ENCODE measurements around the gene SSBP3. TPM values are rescaled to one million over a fixed set of nuclear protein-coding genes. Genes with fewer than 3 reads are reported as not detected.
"Not testable (repeated sequence)": the region's sequence is repeated elsewhere in the genome, so short reads cannot be mapped to it uniquely, and the experiment has no call there.

Gene SSBP3
- total RNA-seq, 1 donor from 2014 or later = 34.7 TPM

DNA sequence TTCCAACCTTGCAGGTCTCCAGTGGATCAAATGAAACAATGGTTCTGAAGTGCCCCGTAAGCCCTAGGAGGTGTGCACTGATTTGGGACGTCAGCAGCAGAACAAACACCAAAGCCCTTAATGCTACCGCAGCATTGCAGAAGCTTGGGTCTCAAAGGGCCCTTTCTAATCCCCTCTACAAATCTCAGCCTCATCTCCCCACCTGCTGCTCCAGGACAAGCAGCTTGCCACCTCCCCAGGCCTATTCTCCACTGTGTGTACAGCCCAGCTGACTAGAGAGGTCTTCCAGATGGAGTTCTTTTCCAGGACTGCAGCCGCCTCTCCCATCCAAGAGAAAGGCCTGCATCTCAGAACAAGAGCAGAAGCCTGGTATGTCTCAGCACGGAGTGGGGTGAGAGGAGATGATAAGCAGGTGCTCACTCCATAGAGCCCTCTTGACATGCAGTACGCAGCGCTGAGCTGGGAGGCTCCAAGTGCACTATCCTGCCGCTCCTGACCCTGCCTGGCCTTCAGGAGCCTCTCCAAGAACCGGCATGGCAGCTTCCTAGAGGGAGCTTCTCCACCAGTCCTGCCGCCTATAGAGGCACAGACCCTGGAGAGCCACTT lies 160.0 kb downstream of the SSBP3 start:
- no peak for DNase-seq (ENCODE audit: low spot score)

DNA sequence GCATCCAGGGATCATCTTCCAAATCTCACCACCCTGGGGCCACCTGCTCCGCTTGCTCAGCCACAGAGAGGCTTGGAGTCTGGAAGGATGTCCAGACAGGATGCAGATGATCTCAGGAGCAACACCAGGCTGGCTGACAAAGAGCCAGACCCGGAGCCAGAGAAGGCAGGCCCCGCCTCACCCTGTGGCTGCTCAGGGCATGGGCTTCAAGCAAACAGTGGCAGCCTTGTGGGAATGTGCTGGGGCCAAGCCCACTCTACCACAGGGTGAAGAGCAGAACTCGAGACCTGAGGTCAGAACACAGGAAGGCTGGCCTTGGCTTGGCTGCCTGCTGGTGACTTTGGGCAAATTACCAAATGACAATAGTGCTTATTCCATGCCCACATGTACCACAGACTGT lies 160.7 kb downstream of the SSBP3 start:
- no peak for DNase-seq (ENCODE audit: low spot score)

DNA sequence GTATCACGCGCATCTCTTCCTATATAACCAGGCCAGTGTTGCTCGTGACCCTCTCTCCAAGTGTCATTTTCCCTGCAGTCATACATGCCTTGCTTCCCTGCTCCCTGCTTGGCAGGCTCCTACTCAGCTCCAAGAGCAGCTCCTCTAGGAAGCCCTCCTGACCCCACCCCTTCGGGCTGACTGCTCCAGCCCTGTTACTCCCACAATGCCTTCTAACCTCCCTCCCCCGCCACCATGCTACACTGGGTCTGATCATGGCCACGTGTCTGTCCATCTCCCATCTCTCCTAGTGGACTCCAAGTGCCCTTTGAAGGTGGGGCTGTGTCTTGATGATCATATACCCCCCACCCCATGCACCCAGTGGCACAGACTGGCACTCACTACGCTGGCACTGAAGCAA lies 161.5 kb downstream of the SSBP3 start:
- DNase-seq (ENCODE audit: low spot score) = no peak

DNA sequence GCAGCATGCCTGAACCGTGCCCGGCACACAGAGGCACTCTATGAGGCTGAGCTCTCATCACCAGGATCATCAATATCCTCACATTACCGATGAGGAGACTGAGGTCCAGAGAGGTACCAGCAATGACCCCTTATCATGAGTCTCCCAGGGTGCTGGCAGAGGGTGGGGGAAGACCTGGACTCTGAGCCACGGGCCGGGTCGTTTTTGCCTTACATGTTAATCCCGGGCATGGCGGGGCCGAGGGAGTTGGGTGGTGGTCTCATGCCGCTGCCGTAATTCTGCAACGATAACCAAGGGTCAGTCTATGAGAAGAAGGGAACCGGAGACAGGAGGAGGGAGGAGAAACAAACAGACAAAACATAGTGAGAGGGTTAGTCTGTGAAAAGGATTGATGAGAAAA lies 163.2 kb downstream of the SSBP3 start:
- DNase-seq (ENCODE audit: low spot score) = no peak

DNA sequence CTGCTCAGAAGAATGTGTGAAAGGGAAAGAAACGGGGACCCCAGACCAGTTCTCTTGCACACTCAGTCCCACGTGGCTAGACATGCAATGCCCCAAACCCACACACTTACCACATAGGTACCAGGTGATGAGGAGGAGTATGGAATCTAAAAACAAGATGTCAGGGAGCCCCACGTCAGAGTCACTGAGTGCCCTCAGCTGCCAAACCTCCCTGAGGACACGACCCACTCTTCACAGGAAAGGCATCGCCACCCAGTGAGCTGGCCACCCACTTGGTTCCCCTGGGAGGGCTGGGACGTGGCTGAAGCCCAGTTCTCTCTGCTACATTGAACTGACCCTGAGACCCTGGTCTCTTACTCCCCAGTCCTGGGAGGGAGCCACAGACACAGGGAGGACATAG lies 164.8 kb downstream of the SSBP3 start:
- no peak for DNase-seq (ENCODE audit: low spot score)

DNA sequence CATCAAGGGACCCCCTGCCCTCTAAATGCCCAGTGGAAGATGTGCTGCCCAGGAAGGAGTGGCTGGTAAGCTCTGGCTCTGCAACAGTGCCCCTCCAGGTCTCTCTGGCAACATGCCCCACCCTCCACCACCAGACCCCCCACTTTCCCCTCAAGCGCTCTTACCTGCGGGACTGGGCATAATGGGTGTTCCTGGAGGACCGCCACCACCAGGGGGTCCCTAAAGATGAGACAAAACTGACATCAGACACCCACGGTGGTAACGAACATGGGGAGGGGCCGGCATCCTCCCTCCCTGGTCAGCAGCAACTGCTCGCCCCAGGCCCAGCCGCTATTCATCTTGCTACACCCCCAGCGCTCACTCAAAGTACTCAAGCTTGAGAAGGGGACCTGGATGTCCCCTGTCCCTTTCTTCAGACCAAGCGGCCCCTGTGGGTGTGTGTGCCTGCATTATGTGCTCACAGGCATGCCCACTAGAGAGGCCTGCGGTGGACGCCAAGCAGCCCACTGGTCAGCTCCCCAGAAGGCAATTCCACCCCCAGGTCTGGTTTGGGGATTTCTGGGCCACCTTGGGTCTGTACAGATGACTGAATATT lies 165.4 kb downstream of the SSBP3 start:
- no peak for DNase-seq (ENCODE audit: low spot score)

DNA sequence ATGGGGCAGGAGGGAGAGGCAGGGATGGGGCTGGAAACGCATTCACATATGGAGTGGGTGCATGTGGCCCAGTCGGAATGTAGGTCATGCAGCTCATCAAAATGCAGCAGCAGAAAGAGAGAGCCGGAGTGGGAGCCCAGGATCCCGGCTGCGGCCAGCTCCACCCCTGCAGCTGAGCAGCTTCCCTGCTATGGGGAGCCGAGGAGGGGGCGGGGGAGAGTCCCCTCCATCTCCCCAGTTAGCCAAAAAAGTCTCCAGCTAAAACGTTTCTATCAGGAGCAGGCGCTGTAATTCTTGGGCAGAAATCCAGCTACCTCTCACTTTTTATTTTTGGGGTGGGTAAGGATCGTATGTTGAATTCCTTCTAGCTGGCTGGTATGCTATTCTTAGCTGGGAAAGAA lies 166.6 kb downstream of the SSBP3 start:
- DNase-seq (ENCODE audit: low spot score) = no peak

DNA sequence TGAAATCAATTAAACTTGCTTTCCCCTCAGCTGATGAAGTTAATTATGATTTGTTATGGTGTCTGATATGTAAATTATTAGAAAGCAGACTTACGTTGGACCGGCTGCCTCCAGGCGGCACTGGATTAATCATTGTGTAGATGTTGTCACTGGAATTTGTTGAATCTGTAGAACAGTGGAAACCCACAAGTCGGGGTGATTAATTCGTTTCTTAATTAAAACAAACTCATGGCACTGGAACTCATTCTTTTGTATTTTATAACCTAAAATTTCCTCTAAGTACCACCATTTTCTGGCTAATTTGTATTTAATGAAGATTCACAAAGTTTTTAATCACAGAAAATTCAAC lies 167.2 kb downstream of the SSBP3 start:
- no peak for DNase-seq (ENCODE audit: low spot score)

DNA sequence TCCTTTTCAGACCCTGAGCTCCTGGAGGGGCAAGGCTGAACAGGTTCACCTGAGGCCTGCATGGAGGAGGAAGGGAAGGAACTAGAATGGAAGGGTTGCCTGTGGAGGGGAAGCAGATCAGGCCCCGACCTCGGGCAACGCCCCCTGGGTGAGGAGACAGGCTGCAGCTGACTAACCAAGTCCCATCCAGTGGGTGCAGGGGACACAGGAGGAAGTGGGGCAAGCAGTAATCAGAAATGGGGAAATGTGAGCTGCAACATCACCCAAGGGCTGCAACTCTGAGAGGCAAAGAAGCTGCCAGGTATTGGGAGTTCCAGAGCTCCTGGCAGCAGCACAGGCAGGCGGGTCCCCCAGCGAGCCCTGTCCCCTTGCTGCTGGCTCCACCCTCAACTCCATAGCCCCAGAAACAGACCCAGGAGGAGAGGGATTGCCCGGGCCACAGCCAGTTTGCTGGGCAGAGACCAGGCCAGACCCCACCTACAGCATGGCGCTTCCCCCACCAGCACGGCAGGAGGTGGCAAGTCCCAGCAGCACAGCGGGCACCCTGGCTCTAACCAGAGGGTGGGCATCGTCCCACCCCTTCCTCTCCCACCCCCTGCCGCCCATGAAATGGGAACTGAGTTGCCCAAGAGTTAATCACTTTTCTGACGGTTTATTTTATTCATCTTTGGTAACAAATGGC lies 167.7 kb downstream of the SSBP3 start:
- no peak for DNase-seq (ENCODE audit: low spot score)

DNA sequence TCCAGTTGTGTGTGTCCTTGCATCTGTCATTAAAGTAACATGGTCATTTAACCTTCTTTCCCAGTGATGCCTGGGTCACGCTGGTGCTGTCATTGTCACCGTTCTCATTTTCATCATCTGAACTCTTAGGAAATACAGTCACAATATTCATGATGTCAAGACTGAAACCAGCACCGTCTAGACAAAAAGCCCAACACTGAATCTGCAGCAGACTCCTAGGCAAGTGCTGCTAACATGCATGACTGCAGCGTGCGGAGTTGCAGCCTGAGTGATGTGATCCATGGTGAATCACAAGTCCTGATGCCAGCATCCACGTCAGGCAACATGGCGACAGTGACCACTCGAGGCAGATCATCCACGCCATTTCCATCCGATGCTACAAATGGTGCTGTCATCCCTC lies 168.6 kb downstream of the SSBP3 start:
- DNase-seq (ENCODE audit: low spot score) = no peak

DNA sequence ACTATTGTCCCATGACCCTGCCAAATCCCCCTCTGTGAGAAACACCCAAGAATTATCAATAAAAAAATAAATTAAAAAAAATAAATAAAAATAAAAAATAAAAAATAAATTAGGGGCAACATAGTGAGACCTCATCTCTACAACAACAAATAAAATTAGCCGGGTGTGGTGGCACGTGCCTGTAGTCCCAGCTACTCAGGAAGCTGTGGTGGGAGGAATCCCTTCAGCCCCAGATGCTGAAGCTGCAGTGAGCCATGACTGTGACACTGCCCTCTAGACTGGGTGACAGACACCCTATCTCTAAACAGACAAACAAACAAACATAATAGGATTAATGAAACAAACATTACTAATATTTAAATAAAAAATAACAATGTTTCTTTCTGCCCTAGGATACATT lies 171.9 kb downstream of the SSBP3 start:
- no peak for DNase-seq (ENCODE audit: low spot score)

DNA sequence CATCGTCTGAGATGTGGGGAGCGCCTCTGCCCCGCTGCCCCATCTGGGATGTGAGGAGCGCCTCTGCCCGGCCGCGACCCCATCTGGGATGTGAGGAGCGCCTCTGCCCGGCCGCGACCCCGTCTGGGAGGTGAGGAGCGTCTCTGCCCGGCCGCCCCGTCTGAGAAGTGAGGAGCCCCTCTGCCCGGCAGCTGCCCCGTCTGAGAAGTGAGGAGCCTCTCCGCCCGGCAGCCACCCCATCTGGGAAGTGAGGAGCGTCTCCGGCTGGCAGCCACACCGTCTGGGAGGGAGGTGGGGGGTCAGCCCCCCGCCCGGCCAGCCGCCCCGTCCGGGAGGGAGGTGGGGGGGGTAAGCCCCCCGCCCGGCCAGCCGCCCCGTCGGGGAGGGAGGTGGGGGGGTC lies 173.0 kb downstream of the SSBP3 start:
- not testable (repeated sequence) for DNase-seq (ENCODE audit: low spot score)

DNA sequence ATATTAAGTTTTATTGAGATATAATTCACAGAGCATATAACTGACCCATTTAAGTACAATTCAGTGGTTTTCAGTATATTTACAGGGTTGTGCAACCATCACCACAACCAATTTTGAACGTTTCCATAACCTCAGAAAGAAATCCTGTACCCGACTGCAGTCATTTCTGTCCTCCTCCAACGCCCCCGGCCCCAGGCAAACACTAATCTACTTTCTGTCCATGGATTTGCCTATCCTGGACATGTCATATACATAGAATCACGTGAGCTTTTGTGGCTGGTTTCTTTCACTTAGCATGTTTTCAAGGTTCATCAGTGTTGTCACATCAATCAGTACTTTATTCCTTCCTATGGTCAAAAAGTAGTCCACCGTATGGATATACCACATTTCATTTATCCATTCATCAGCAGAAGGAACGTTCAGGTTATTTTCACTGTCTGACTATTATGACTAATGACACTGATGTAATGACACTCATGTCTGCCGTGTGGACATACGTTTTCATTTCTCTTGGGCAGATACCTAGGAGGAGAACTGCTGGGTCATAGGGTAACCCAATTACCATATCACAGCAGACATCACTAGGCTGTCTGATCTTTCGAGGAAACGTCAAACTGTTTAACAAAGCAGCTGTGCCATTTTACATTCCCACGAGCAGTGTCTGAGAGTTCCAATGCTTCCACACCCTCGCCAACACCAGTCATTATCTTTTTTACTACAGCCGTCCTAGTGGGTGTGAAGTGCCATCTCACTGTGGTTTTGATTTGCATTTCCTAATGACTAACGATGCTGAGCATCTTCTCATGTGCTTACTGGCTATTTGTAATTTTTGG lies 175.5 kb downstream of the SSBP3 start:
- no peak for DNase-seq (ENCODE audit: low spot score)

DNA sequence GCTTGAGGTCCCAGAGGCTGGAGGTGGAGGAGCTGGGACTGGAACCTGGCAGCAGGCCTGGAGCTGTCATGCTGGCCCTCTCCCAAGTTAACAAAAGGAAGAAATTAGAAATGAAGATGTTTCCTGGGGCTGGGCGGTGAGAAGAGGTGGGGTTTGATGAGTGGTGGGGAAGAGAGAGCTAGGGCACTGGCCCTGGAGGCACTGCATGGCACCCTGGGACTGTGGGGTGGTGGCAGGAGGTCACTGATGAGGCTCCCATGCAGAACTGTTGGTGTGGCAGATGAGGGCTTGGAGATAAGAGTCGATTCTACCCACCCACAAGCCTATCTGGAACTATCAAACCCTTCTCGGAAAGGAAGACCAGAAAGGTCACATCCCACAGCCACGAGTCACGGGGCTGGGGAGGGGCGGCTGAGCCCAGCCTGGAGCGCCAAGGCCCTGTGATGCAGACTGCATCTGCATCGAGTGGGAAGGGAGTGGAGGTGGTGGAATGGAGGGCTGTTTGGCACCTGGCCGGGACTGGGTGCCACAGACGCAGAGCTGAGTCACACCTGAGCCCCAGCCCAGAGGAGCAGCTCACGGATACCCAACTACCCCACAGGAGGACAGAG lies 176.8 kb downstream of the SSBP3 start:
- no peak for DNase-seq (ENCODE audit: low spot score)

DNA sequence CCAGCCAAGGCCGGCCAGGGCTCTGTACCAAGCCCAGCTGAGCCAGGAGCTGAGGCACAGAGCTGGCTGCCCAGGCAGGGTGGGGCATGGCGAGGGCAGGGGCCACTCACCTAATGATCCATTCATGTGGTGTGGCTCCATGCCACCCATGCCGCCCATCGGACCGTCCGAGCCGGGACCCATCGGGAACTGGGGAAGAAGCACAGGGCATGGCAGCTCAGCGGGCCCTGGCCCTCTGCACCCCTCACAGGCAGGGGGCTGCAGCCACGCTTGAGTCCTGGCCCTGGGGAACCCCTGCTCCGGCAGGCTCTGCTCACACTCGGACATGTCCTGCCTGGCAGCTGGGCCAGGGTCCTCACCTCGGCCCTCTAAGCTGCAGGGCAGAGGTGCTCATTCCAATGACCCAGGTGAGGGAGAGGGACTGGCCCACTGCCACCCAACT lies 177.5 kb downstream of the SSBP3 start:
- no peak for DNase-seq (ENCODE audit: low spot score)

DNA sequence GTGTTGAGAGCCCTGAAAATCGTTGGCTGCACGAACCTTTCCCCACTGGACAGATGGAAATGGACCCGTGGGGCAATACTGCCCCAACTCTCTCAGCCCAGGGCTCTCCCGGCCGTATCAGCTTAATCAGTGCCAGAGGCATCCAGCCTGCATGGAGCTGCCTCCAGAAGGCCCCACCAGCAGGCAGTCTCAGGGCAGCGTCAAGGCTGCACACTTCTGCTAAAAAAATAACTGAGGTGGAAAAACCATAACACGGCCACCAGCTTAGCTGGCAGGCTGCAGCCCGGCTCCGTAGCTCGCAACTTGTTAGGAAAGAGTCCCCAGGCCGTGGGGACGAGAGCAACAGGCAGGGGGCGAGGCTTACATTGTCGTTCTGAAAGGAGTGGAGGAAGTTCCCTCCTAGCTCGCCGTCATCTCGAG lies 178.3 kb downstream of the SSBP3 start:
- no peak for DNase-seq (ENCODE audit: low spot score)

DNA sequence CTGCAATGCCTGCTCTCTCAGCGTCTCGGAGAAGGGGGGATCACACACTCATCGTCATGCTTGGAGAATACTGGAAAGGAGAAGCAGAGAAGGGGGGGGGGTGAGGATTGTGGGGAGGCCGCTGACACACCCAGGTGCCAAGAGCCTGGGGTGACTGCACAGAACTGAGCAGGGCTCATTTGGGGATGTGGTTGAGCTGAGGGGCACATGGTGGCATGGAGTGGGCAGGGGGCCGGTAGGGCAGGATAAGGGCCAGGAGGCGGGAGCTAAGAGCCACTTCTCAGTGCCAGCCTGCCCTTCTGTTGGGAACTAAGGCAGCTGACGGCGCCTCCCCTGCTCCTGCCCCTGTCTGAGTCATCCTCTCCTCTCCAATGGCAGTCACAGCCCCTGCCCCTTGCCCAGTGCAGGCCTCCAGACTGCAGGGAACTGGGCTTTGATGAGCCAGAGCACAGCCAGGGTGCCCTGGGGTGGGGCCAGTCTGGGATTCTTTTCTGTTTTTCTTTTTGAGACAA lies 179.0 kb downstream of the SSBP3 start:
- peak; percentile 46 for DNase-seq (ENCODE audit: low spot score)

DNA sequence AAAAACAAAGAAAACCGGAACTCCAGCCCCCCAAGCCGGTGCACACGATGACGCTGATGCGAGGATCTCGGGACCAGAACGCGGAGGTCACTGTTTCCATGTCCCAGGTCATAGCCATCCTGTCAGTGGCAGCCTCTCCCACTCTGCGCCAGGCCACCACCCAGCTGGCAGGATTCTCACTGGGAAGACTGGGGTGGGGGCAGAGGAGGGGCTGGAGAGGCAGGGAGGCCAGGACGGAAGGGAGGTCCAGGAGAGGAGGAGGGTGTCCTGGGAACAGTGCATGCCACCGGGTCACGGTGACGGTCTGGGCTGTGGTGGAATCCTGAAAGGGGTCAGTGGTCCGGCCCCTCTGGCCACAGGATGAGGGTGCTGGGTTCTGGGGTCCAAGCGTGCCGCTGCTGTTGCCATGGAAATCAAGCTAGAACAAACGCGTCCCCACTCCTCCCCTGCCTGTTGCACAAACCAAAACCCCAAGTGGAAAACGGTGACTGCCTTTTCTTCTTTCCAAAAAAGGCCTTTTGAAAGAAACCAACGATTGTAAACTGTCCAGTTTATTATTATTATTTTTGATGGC lies 180.1 kb downstream of the SSBP3 start:
- DNase-seq (ENCODE audit: low spot score) = no peak

DNA sequence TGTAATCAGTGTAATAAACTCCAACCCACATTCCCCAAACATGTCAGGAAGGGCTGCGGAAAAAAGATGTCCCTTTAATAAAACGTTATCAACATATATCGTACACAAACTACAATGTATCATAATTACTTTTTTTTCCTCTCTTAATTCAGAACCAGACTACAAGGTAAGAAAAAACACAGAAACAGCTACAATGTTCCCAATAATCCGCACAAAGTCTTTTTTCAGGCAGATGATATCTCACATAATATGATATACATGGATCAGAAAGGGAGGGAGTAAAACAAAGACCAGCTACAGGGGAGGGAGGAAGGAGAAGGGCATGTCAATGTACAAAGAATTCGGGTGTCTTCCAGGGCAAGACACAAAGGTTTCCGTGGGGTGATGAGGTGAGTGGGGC lies 180.8 kb downstream of the SSBP3 start:
- no peak for DNase-seq (ENCODE audit: low spot score)

DNA sequence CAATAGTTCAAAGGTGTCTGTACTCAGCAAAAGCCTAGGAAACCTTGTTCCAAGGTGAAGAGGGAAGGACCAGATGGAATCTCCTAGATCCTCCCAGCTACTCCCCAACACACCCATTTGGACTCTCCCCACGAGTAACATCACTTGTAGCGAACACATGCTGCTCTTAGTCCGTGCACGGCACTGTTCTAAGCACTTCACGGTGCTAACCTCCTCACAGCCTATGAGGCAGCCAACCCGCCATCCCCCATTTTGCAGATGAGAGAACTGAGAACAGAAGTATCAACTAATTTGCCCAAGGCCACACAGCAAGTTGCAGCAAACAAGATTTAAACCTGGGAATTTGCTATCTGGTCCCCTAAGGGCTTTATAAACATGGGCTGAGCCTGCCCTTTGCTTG lies 182.0 kb downstream of the SSBP3 start:
- no peak for DNase-seq (ENCODE audit: low spot score)

DNA sequence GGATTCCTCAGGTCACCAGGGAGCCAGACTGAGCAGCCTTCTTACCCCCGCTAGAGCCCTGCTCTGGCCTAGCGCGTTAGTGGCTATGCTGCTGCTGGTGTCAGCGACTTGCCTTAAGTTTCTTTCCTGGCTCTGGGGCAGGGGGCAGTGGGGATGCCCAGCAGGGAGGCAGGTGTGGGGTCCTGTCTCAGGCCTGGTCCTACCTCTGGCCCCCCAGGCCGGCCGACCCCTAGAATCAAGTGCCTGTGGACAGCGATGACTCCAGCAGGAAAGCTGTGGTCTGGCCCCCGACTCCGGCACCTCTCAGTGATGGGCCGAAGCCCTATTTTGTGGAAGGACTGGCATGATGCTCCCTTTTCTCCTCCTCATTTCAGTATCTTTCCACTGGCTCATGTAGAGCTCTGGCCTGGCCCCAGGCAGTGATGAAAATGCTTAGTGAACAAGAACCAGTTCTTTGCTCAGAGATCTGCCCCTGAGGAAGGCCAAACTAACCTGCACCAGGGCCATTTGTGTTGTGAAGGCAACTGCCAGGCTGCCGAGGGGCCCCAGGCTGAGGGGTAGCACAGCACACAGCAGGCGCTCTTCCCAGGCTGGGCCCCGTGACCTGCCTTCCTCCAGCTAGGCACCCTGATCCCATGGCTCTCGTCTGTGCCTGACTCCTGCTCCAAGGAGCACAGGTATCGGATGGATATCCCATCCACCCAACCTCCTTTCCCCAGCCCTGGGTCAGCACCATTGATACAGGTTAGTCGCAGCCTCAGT lies 182.6 kb downstream of the SSBP3 start:
- no peak for DNase-seq (ENCODE audit: low spot score)
